SU-DHL-6 (cell line): ENCODE data around the gene ADARB2.

Experiments used
- H2AFZ ChIP-seq: fragments of 200-600 bp; sonication (generic); 2 replicates; pipeline ENCODE4 v1.6.1; 2014; ENCODE audit warnings: low read depth, mild to moderate bottlenecking, moderate library complexity, mixed read lengths, antibody characterized with exemption, low read length; ENCODE audit not compliant: severe bottlenecking
- H3F3A ChIP-seq: fragments of 200-600 bp; shearing (Covaris generic); 2 replicates; pipeline ENCODE4 v1.6.0; 2016; ENCODE audit warnings: antibody characterized with exemption, mild to moderate bottlenecking; ENCODE audit not compliant: insufficient read depth
- H3K27ac ChIP-seq: fragments of 200-600 bp; sonication (generic); 2 replicates; pipeline ENCODE4 v1.5.1; 2016; ENCODE audit warnings: low read depth, mild to moderate bottlenecking, low read length, moderate library complexity, mixed read lengths
- H3K27me3 ChIP-seq: fragments of 200-600 bp; sonication (generic), shearing (Covaris generic); 2 replicates; pipeline ENCODE4 v1.6.0; 2014; ENCODE audit warnings: mild to moderate bottlenecking, low read length
- H3K36me3 ChIP-seq: fragments of 200-600 bp; sonication (generic); 2 replicates; pipeline ENCODE4 v1.6.1; 2014; ENCODE audit warnings: mild to moderate bottlenecking, low read length, mixed read lengths
- H3K4me2 ChIP-seq: fragments of 300-600, 200-600 bp; shearing (Covaris generic), sonication (generic); 2 replicates; pipeline ENCODE4 v1.6.0; 2014; ENCODE audit warnings: low read length, low read depth, mild to moderate bottlenecking; ENCODE audit not compliant: poor library complexity, severe bottlenecking
- H3K4me3 ChIP-seq: fragments of 200-600 bp; sonication (generic); 2 replicates; pipeline ENCODE4 v1.5.1; 2014; ENCODE audit warnings: antibody characterized with exemption, low read length, mild to moderate bottlenecking, mixed read lengths; ENCODE audit not compliant: insufficient read depth, poor library complexity, severe bottlenecking
- H3K79me2 ChIP-seq: fragments of 200-600 bp; sonication (generic); 2 replicates; pipeline ENCODE4 v1.6.1; 2014; ENCODE audit warnings: mild to moderate bottlenecking, low read length, moderate library complexity; ENCODE audit not compliant: insufficient read depth
- H3K9ac ChIP-seq: fragments of 200-600 bp; sonication (generic); 2 replicates; pipeline ENCODE4 v1.7.0; 2014; ENCODE audit warnings: mild to moderate bottlenecking, low read length
- H3K9me2 ChIP-seq: fragments of 200-600 bp; sonication (generic); replicated peaks from 2 replicates; pipeline ENCODE4 v1.6.1; 2014; ENCODE audit warnings: low read length; ENCODE audit not compliant: insufficient read depth
- H3K9me3 ChIP-seq: fragments of 200-600 bp; sonication (generic); 2 replicates; pipeline ENCODE4 v1.6.1; 2014; ENCODE audit warnings: low read length, mixed read lengths; ENCODE audit not compliant: insufficient read depth
- H4K20me1 ChIP-seq: fragments of 200-600 bp; sonication (generic); 2 replicates; pipeline ENCODE4 v1.6.1; 2014; ENCODE audit warnings: low read depth, mild to moderate bottlenecking, antibody characterized with exemption, low read length, moderate library complexity, mixed read lengths
- CTCF ChIP-seq: fragments of 200-600 bp; sonication (generic); IDR thresholded peaks from one replicate; pipeline ENCODE4 v1.5.1; 2017; ENCODE audit warnings: antibody characterized with exemption, mild to moderate bottlenecking, low read length, moderate library complexity; ENCODE audit not compliant: insufficient read depth, poor library complexity, severe bottlenecking
- EZH2phosphoT487 ChIP-seq: fragments of 200-600 bp; sonication (generic), shearing (Covaris generic); conservative IDR thresholded peaks from 2 replicates; pipeline ENCODE4 v1.6.1; 2018; ENCODE audit warnings: mild to moderate bottlenecking, antibody characterized with exemption, low read length, moderate library complexity, mixed read lengths

The ADARB2 gene

GRCh38 chr10:1754506-1755153, 17.3 kb upstream of the ADARB2 start:
- Histone ChIP-seq H3K9me2 (no peaks in the 10 kb centered on the region), H3K27ac (no peak overlapping the region), H3K36me3 (no peaks in the 10 kb centered on the region), H3K79me2 (no peaks in the 10 kb centered on the region), H4K20me1 (no peaks in the 10 kb centered on the region), H3K4me3 (no peak overlapping the region), H3F3A (no peaks in the 10 kb centered on the region), H2AFZ (no peak overlapping the region), H3K9ac (no peak overlapping the region), H3K27me3 (no peaks in the 10 kb centered on the region), H3K9me3 (peaks cover 5% of the 10 kb centered on the region; the same call in 1 of the 2 replicates), H3K4me2 (no peak overlapping the region)
- TF ChIP-seq EZH2phosphoT487: no peak
- TF ChIP-seq CTCF: no peak

- no peaks in the 10 kb centered on the region for H3K9me2 ChIP-seq
- H3K36me3 ChIP-seq: no peaks in the 10 kb centered on the region
- no peak overlapping the region for H3K9ac ChIP-seq
- no peaks in the 10 kb centered on the region for H3K27me3 ChIP-seq
- H3F3A ChIP-seq: no peaks in the 10 kb centered on the region
- no peaks in the 10 kb centered on the region for H4K20me1 ChIP-seq
- H3K9me3 ChIP-seq: peaks cover 5% of the 10 kb centered on the region; the same call in 1 of the 2 replicates
- no peaks in the 10 kb centered on the region for H3K79me2 ChIP-seq
- TF ChIP-seq CTCF (no peak), EZH2phosphoT487 (no peak)
- H3K4me3 ChIP-seq: no peak overlapping the region
- no peak overlapping the region for H2AFZ ChIP-seq
- no peak overlapping the region for H3K27ac ChIP-seq
- H3K4me2 ChIP-seq: no peak overlapping the region
These were observed 14.8 kb upstream of the ADARB2 start for GRCh38 chr10:1752153-1752552.

DNA sequence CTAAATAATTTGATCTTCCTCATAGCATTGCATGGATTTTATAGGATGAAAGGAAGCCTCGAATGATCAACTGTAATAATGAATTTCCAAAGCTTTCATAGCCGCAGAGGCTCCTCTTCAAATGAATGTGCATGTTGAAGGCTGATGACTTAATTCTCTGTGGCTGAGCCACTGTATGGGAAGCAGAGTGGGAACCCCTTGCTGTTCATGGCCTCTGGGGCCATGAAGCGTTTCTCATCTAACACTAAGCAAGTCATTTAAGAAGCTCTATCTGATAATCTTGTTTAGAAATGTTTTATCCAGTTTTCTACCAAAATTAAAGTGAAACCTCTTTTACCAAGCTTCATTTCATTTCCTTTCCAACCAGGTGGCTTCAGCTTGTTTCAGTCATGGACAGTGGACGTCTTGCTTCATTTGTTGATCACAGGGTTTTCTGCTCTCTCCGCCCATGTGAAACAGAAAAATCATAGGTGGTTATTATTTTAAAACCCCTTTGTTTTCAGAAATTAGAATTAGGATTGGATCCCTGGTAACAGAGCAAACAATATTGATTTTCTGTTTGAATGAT, 10.3 kb upstream of the ADARB2 start:
- H4K20me1 ChIP-seq: no peaks in the 10 kb centered on the region

More for the DNA sequence above, 10.3 kb upstream of the ADARB2 start:
- Histone ChIP-seq H3K36me3 (no peaks in the 10 kb centered on the region), H3K4me3 (no peak overlapping the region), H3K9me2 (no peaks in the 10 kb centered on the region), H3K27ac (no peak overlapping the region), H3K27me3 (no peaks in the 10 kb centered on the region), H3K9me3 (peaks cover 5% of the 10 kb centered on the region; the same call in 1 of the 2 replicates), H3F3A (no peaks in the 10 kb centered on the region), H2AFZ (no peak overlapping the region), H3K79me2 (no peaks in the 10 kb centered on the region), H3K4me2 (no peak overlapping the region), H3K9ac (no peak overlapping the region)
- TF ChIP-seq CTCF (no peak), EZH2phosphoT487 (no peak)
